HUES64 (cell line): ENCODE measurements around the gene RGS1.

Experiments
- H3K27ac ChIP-seq: 2 replicates; pipeline ENCODE4 v1.7.0; 2013; ENCODE audit warnings: low read depth, low read length, inconsistent platforms
- H3K27me3 ChIP-seq: 2 replicates; pipeline ENCODE4 v1.6.1; 2013; ENCODE audit warnings: mild to moderate bottlenecking, low read length; ENCODE audit not compliant: insufficient read depth
- H3K36me3 ChIP-seq: 2 replicates; pipeline ENCODE4 v1.6.1; 2013; ENCODE audit warnings: mild to moderate bottlenecking, low read length; ENCODE audit not compliant: insufficient read depth
- H3K4me1 ChIP-seq: 2 replicates; pipeline ENCODE4 v1.6.1; 2013; ENCODE audit warnings: mild to moderate bottlenecking, low read length, moderate library complexity; ENCODE audit not compliant: insufficient read depth
- H3K4me3 ChIP-seq: 2 replicates; pipeline ENCODE4 v1.5.1; 2013; ENCODE audit warnings: mild to moderate bottlenecking, low read length, moderate library complexity
- H3K9ac ChIP-seq: 2 replicates; pipeline ENCODE4 v1.6.1; 2013; ENCODE audit warnings: mild to moderate bottlenecking, low read depth, low read length
- H3K9me3 ChIP-seq: 2 replicates; pipeline ENCODE4 v1.6.1; 2013; ENCODE audit warnings: low read depth, low read length; ENCODE audit not compliant: insufficient read depth
- WGBS: fragments of 150-250, 120-280 bp; methylation state at CpG from one replicate; pipeline ENCODE4 v1.1.7; 2013; ENCODE audit warnings: missing lambda C conversion rate; 5-methylcytosine and 5-hydroxymethylcytosine counted together

Gene RGS1

DNA sequence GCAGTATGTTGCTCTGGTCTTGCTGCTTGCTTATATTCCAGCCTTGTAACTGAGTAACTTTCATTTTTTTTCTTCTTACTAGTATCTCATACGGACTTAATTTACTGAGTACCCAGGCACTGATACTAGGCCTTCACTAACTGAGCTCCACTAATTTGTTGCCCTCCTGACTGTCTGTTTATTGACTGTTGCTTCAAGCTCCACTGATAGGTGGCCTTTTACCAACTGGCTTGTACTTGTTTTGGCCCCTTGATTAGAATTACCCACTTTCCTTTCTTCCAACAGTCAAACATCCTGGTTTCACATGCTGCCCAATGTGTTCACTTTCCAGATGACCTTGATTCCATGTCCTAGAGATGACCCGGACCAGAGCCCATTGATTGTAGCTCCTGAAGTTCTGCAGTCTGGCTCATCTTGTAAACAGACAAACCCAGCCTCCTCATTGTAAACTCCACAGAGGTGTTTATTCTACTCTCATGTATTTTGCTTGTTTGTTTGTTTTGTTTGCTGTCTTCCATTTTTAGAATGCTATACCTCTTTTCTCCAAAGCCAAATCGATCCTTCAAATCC, 27.7 kb downstream of the RGS1 start:
- 90% methylated on average over 3 of the region's 3 CpGs for WGBS
- Histone ChIP-seq H3K9me3 (no peaks in the 10 kb centered on the region), H3K27ac (no peak overlapping the region), H3K27me3 (no peaks in the 10 kb centered on the region), H3K4me3 (no peak overlapping the region), H3K9ac (no peak overlapping the region), H3K36me3 (no peaks in the 10 kb centered on the region), H3K4me1 (no peaks in the 10 kb centered on the region)

DNA sequence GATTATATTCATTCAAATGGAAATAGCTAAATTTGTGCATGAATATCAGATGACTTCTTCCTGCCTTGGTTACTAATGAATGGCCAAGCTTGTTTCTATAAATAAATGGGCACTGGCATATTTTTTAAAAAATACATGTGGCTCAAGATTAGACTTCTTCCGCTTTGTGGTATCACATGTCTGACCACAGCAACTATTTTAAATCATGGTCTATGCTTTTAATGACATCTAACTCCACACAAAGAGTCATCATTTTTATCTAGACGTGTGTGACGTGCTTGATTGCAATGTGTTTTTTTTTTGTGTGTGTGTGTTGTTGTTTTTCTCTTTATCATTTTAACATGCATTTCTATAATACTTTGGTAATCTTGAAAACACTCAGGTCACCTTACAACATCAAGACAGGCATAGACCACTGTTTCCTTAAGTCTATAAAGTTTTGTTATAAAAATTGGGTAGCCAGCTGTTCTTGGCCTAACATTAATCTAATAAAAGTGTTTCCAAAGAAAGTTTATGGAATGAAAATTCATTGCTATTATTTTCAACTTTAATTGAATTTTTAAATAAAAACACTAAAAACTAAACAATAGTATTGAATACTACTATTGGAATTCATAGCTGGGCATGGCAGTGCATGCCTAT, 29.5 kb downstream of the RGS1 start:
- Histone ChIP-seq H3K27me3 (no peaks in the 10 kb centered on the region), H3K4me1 (no peaks in the 10 kb centered on the region), H3K4me3 (no peak overlapping the region), H3K9ac (no peak overlapping the region), H3K36me3 (no peaks in the 10 kb centered on the region), H3K9me3 (no peaks in the 10 kb centered on the region), H3K27ac (no peak overlapping the region)
- 100% methylated on average over 1 of the region's 3 CpGs for WGBS

- H3K4me3 ChIP-seq = no peak overlapping the region
- no peaks in the 10 kb centered on the region for H3K36me3 ChIP-seq
- H3K9me3 ChIP-seq = no peaks in the 10 kb centered on the region
- H3K27me3 ChIP-seq = no peaks in the 10 kb centered on the region
- no peak overlapping the region for H3K27ac ChIP-seq
- 100% methylated on average over 1 of the region's 2 CpGs for WGBS
- no peaks in the 10 kb centered on the region for H3K4me1 ChIP-seq
- no peak overlapping the region for H3K9ac ChIP-seq
Measured at GRCh38 chr1:192608671-192609070, 33.1 kb downstream of the RGS1 start.

- 85% methylated on average over 10 of the region's 12 CpGs for WGBS
- H3K9me3 ChIP-seq = no peaks in the 10 kb centered on the region
- no peaks in the 10 kb centered on the region for H3K27me3 ChIP-seq
- no peak overlapping the region for H3K27ac ChIP-seq
- no peaks in the 10 kb centered on the region for H3K4me1 ChIP-seq
- H3K9ac ChIP-seq = no peak overlapping the region
- no peaks in the 10 kb centered on the region for H3K36me3 ChIP-seq
- H3K4me3 ChIP-seq = no peak overlapping the region
Measured at GRCh38 chr1:192609110-192610079, 33.8 kb downstream of the RGS1 start.

- no peaks in the 10 kb centered on the region for H3K4me1 ChIP-seq
- H3K4me3 ChIP-seq = no peak overlapping the region
- no peak overlapping the region for H3K9ac ChIP-seq
- H3K36me3 ChIP-seq = no peaks in the 10 kb centered on the region
- H3K27ac ChIP-seq = no peak overlapping the region
- H3K9me3 ChIP-seq = no peaks in the 10 kb centered on the region
- no peaks in the 10 kb centered on the region for H3K27me3 ChIP-seq
- WGBS = 95% methylated on average over 1 of the region's 3 CpGs
Measured at GRCh38 chr1:192610112-192610889, 34.7 kb downstream of the RGS1 start.

DNA sequence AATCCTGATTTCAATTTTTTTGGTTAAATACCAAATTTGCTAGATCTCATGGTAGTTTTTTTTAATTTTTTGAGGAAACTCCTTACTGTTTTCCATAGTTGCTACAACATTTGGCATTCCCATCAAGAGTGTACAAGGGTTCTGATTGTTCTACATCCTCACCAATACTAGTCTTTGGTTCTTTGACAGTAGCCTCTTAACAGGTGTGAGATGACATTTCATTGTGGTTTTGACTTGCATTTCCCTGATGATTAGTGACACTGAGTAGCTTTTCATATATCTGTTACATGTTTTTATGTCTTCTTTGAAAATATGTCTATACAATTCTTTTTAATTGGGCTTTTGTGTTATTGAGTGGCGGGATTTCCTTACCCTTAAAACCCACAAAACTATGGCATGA, 39.5 kb downstream of the RGS1 start:
- H3K36me3 ChIP-seq = no peaks in the 10 kb centered on the region
- no peak overlapping the region for H3K4me3 ChIP-seq
- no peak overlapping the region for H3K9ac ChIP-seq
- H3K27me3 ChIP-seq = no peaks in the 10 kb centered on the region
- no peak overlapping the region for H3K27ac ChIP-seq
- no CpG with 5 or more reads among the region's 1 CpG for WGBS
- H3K4me1 ChIP-seq = no peaks in the 10 kb centered on the region
- no peaks in the 10 kb centered on the region for H3K9me3 ChIP-seq

DNA sequence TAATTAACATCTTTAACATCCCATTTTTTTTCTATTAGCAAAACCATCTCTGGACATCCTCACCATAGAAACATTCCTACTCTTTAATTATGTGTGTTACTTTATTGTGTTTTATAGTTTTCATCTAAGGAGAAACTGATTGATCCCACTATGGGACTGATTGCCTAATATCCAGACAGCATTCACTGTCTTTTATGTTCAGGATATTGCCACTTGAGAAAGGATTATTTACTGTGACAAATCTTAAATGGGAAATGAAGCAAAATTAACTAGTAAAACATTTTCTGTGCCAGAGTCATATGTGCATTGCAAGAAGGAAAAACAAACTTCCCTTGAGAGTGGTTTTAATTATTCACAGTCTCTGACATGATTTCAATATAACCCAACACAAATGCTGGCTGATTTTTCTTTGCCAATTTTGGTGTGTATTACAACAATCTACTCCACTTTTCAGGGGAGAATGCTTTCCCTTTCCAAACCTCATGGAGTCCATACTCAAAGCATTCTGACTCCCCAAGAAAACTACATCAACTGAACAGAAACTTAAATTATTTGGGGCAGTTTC, 44.6 kb downstream of the RGS1 start:
- Histone ChIP-seq H3K27ac (no peak overlapping the region), H3K9ac (no peak overlapping the region), H3K9me3 (no peaks in the 10 kb centered on the region), H3K4me3 (no peak overlapping the region), H3K27me3 (no peaks in the 10 kb centered on the region), H3K36me3 (no peaks in the 10 kb centered on the region), H3K4me1 (no peaks in the 10 kb centered on the region)

- no peaks in the 10 kb centered on the region for H3K4me1 ChIP-seq
- no peaks in the 10 kb centered on the region for H3K36me3 ChIP-seq
- H3K27ac ChIP-seq = no peak overlapping the region
- no peak overlapping the region for H3K4me3 ChIP-seq
- 89% methylated on average over 3 of the region's 3 CpGs for WGBS
- H3K9me3 ChIP-seq = no peaks in the 10 kb centered on the region
- H3K27me3 ChIP-seq = no peaks in the 10 kb centered on the region
- no peak overlapping the region for H3K9ac ChIP-seq
Measured at GRCh38 chr1:192626366-192627179, 51.0 kb downstream of the RGS1 start.

- Histone ChIP-seq H3K9ac (no peak overlapping the region), H3K4me1 (peaks cover 6% of the 10 kb centered on the region; the same call in 1 of the 2 replicates), H3K36me3 (no peaks in the 10 kb centered on the region), H3K27ac (no peak overlapping the region), H3K9me3 (no peaks in the 10 kb centered on the region), H3K27me3 (no peaks in the 10 kb centered on the region), H3K4me3 (no peak overlapping the region)
- WGBS = 96% methylated on average over 3 of the region's 5 CpGs
Measured at GRCh38 chr1:192627901-192628300, 52.3 kb downstream of the RGS1 start.

DNA sequence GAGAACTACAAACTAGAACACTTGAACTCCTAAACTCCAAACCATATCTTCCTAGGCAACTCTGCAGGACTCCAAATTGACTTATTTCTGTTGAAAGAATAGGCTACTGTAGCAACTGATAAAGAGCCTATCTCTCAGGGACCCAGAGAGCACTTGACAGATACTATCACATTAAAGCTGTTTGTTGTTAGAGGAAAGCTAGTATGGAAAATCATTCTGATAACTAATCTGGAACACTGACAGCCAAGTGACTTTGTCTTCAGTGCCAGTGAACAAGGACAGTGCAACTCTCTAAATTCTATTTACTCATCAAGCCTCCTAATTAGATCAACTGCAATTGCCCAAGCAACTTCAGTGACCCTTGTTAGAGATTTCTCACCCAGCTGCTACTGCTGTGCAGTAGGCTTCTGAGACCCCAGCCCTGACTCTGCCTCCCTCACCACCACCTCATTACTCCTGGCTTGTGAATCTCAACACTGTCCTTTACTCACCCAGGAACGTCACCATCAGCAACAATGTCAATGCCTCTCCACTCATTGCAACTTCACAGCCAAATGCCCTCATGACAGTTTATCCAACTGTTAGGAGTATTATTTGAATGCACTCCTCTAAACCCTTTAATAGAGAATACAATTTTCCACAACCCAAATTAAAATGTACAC, 53.0 kb downstream of the RGS1 start:
- no peak overlapping the region for H3K9ac ChIP-seq

More for the DNA sequence above, 53.0 kb downstream of the RGS1 start:
- Histone ChIP-seq H3K36me3 (no peaks in the 10 kb centered on the region), H3K4me3 (no peak overlapping the region), H3K27me3 (no peaks in the 10 kb centered on the region), H3K9me3 (no peaks in the 10 kb centered on the region), H3K4me1 (peaks cover 9% of the 10 kb centered on the region; the same call in 1 of the 2 replicates), H3K27ac (no peak overlapping the region)
- 88% methylated on average over 1 of the region's 1 CpG for WGBS
